OCI-LY1 (cell line): ENCODE measurements around the gene PRR36.

Source experiments
- H2AFZ ChIP-seq: fragments of 200-600 bp; sonication (generic), shearing (Covaris generic); 2 replicates; pipeline ENCODE4 v1.6.0; 2014; ENCODE audit warnings: antibody characterized with exemption, mild to moderate bottlenecking, low read length
- H3F3A ChIP-seq: fragments of 200-600 bp; sonication (generic), shearing (Covaris generic); 2 replicates; pipeline ENCODE4 v1.6.0; 2014; ENCODE audit warnings: mild to moderate bottlenecking, antibody characterized with exemption, low read length, moderate library complexity; ENCODE audit not compliant: insufficient read depth
- H3K27ac ChIP-seq: fragments of 200-600 bp; sonication (generic); 2 replicates; pipeline ENCODE4 v1.5.1; 2014; ENCODE audit warnings: low read length, mixed run types, mild to moderate bottlenecking, low read depth; ENCODE audit not compliant: poor library complexity, severe bottlenecking
- H3K27me3 ChIP-seq: fragments of 200-600 bp; sonication (generic); 2 replicates; pipeline ENCODE4 v1.6.0; 2014; ENCODE audit warnings: antibody characterized with exemption, mild to moderate bottlenecking, low read length, moderate library complexity; ENCODE audit not compliant: insufficient read depth
- H3K36me3 ChIP-seq: fragments of 200-600 bp; sonication (generic); 2 replicates; pipeline ENCODE4 v1.6.1; 2014; ENCODE audit warnings: mild to moderate bottlenecking, antibody characterized with exemption, low read length, moderate library complexity, mixed read lengths; ENCODE audit not compliant: insufficient read depth
- H3K4me1 ChIP-seq: fragments of 200-600 bp; sonication (generic); 2 replicates; pipeline ENCODE4 v1.5.1; 2014; ENCODE audit warnings: mild to moderate bottlenecking, low read length, moderate library complexity; ENCODE audit not compliant: insufficient read depth, severe bottlenecking
- H3K4me2 ChIP-seq: fragments of 200-600 bp; sonication (generic), shearing (Covaris generic); 2 replicates; pipeline ENCODE4 v1.6.1; 2014; ENCODE audit warnings: low read length
- H3K4me3 ChIP-seq: fragments of 200-600 bp; sonication (generic); 2 replicates; pipeline ENCODE4 v1.5.1; 2014; ENCODE audit warnings: low read length, low read depth, mild to moderate bottlenecking, mixed read lengths; ENCODE audit not compliant: poor library complexity, severe bottlenecking
- H3K79me2 ChIP-seq: fragments of 200-600 bp; shearing (Covaris generic); 2 replicates; pipeline ENCODE4 v1.6.1; 2016; ENCODE audit warnings: mixed run types, low read length, mixed read lengths; ENCODE audit not compliant: insufficient read depth
- H3K9ac ChIP-seq: fragments of 200-600 bp; sonication (generic), shearing (Covaris generic); 2 replicates; pipeline ENCODE4 v1.6.1; 2014; ENCODE audit warnings: mild to moderate bottlenecking, low read length, mixed read lengths
- H3K9me2 ChIP-seq: fragments of 200-600 bp; sonication (generic), shearing (Covaris generic); 2 replicates; pipeline ENCODE4 v1.6.1; 2014; ENCODE audit warnings: low read depth, mild to moderate bottlenecking, low read length, mixed read lengths
- H3K9me3 ChIP-seq: fragments of 200-600 bp; shearing (Covaris generic); 2 replicates; pipeline ENCODE4 v1.6.1; 2014; ENCODE audit warnings: low read length, mixed read lengths
- H4K20me1 ChIP-seq: fragments of 200-600 bp; sonication (generic), shearing (Covaris generic); 2 replicates; pipeline ENCODE4 v1.6.0; 2016; ENCODE audit warnings: mild to moderate bottlenecking, low read length; ENCODE audit not compliant: insufficient read depth
- EZH2 ChIP-seq: fragments of 200-600 bp; sonication (generic), shearing (Covaris generic); IDR thresholded peaks from 2 replicates; pipeline ENCODE4 v1.8.0; 2017; ENCODE audit warnings: borderline replicate concordance, mixed run types, mild to moderate bottlenecking, antibody characterized with exemption, low read length, moderate library complexity, mixed read lengths
- TF ChIP-seq, protein P1 (sequence below): fragments of 200-600 bp; sonication (generic), shearing (Covaris generic); IDR thresholded peaks from 2 replicates; pipeline ENCODE4 v1.5.1; 2017; ENCODE audit warnings: mild to moderate bottlenecking, antibody characterized with exemption, low read length, moderate library complexity, mixed read lengths

The PRR36 gene

GRCh38 chr19:7841751-7842660 lies 32.2 kb downstream of the PRR36 start:
- Histone ChIP-seq H3K9me2 (no peaks in the 10 kb centered on the region), H3K36me3 (no peaks in the 10 kb centered on the region), H3K4me2 (no peak overlapping the region), H3K27me3 (no peaks in the 10 kb centered on the region), H2AFZ (no peak overlapping the region), H3F3A (no peaks in the 10 kb centered on the region), H3K4me3 (no peak overlapping the region), H4K20me1 (no peaks in the 10 kb centered on the region), H3K9ac (no peak overlapping the region), H3K79me2 (no peaks in the 10 kb centered on the region), H3K4me1 (no peaks in the 10 kb centered on the region), H3K27ac (no peak overlapping the region), H3K9me3 (no peaks in the 10 kb centered on the region)
- TF ChIP-seq, protein P1, sequence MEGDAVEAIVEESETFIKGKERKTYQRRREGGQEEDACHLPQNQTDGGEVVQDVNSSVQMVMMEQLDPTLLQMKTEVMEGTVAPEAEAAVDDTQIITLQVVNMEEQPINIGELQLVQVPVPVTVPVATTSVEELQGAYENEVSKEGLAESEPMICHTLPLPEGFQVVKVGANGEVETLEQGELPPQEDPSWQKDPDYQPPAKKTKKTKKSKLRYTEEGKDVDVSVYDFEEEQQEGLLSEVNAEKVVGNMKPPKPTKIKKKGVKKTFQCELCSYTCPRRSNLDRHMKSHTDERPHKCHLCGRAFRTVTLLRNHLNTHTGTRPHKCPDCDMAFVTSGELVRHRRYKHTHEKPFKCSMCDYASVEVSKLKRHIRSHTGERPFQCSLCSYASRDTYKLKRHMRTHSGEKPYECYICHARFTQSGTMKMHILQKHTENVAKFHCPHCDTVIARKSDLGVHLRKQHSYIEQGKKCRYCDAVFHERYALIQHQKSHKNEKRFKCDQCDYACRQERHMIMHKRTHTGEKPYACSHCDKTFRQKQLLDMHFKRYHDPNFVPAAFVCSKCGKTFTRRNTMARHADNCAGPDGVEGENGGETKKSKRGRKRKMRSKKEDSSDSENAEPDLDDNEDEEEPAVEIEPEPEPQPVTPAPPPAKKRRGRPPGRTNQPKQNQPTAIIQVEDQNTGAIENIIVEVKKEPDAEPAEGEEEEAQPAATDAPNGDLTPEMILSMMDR, result no peak
- no peak for TF ChIP-seq EZH2

DNA sequence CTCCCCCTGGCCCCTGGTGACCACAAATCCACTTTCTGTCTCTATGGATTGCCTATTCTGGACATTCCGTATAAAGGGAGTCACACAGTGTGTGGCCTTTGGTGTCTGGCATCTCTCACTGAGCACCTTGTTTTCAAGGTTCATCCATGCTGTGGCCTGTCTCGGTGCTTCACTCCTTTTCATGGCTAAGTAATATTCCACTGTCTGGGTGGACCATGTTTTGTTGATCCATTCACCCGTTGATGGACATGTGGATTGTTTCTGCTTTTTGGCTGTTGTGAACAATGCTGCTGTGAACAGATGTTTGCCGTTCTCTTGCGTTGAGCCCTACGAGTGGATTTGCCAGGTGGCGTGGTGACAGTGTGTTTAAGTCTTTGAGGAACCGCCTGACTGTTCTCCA lies 33.6 kb downstream of the PRR36 start:
- Histone ChIP-seq H3K9me2 (no peaks in the 10 kb centered on the region), H3K27me3 (no peaks in the 10 kb centered on the region), H3K79me2 (no peaks in the 10 kb centered on the region), H3F3A (no peaks in the 10 kb centered on the region), H3K9ac (no peak overlapping the region), H3K36me3 (no peaks in the 10 kb centered on the region), H3K4me3 (no peak overlapping the region), H3K9me3 (no peaks in the 10 kb centered on the region), H3K4me2 (no peak overlapping the region), H2AFZ (no peak overlapping the region), H3K4me1 (no peaks in the 10 kb centered on the region), H4K20me1 (no peaks in the 10 kb centered on the region), H3K27ac (no peak overlapping the region)
- TF ChIP-seq EZH2, result no peak
- TF ChIP-seq, protein P1, result no peak

GRCh38 chr19:7839476-7839875 lies 34.7 kb downstream of the PRR36 start:
- Histone ChIP-seq H3K9me3 (no peaks in the 10 kb centered on the region), H3K9ac (no peak overlapping the region), H3K9me2 (no peaks in the 10 kb centered on the region), H3K36me3 (no peaks in the 10 kb centered on the region), H4K20me1 (no peaks in the 10 kb centered on the region), H3K27ac (no peak overlapping the region), H3K27me3 (no peaks in the 10 kb centered on the region), H3F3A (no peaks in the 10 kb centered on the region), H3K4me3 (no peak overlapping the region), H3K4me2 (no peak overlapping the region), H3K4me1 (no peaks in the 10 kb centered on the region), H3K79me2 (no peaks in the 10 kb centered on the region), H2AFZ (no peak overlapping the region)
- TF ChIP-seq, protein P1, result no peak
- no peak for TF ChIP-seq EZH2
